Measurements from ENCODE around the gene MEX3D. TPM values are rescaled to one million over a fixed set of nuclear protein-coding genes. Genes with fewer than 3 reads are reported as not detected.
A peak's percentile ranks its signal among the peaks of the same experiment; 100 is the strongest.

The MEX3D gene
- total RNA-seq, 2 experiments from 2014 or later, result 11.9 to 13.6 TPM

GRCh38 chr19:1507763-1508506 is 60.2 kb downstream of the MEX3D start:
- Histone ChIP-seq H3K36me3 (ENCODE audit: insufficient read depth, low read length) (no peaks in the 10 kb centered on the region), H3K4me3 (ENCODE audit: low read depth, low read length, poor library complexity, severe bottlenecking) (peak overlapping the region; percentile 68), H3K4me1 (ENCODE audit: insufficient read depth, low read length, poor library complexity, severe bottlenecking) (peaks cover 4% of the 10 kb centered on the region), H3K4me2 (ENCODE audit: low read length) (peak overlapping the region; percentile 81), H2AFZ (ENCODE audit: low read length) (peak overlapping the region; percentile 86), H3K9me2 (ENCODE audit: insufficient read depth, low read length) (no peaks in the 10 kb centered on the region), H4K20me1 (ENCODE audit: insufficient read depth, low read length) (no peaks in the 10 kb centered on the region), H3K27ac (ENCODE audit: low read depth, low read length, poor library complexity, severe bottlenecking) (peak overlapping the region; percentile 67), H3K9me3 (ENCODE audit: low read length) (no peaks in the 10 kb centered on the region), H3K79me2 (ENCODE audit: insufficient read depth, low read depth, low read length) (no peaks in the 10 kb centered on the region)
- BruUV-seq (replicated peaks), result no TSS peak
- ChIA-PET POLR2A (interaction anchor here (0.5 to 0.6 kb wide), 2 partner anchors 114 to 162 kb away, joined by 3 to 4 read pairs; no protein-coding TSS in a partner anchor), CTCF (ENCODE audit: unreplicated experiment) (no interaction called here)
- peak; percentile 97 for DNase-seq (ENCODE audit: low spot score)
- intact Hi-C loops (cut with micrococcal nuclease; ENCODE audit: unreplicated experiment), result no loop called here
- TF ChIP-seq CTCF (conservative IDR thresholded peaks at IDR 0.05; ENCODE audit: low read length) (no peak), EZH2phosphoT487 (IDR thresholded peaks at IDR 0.05; ENCODE audit: borderline replicate concordance, low read depth, low read length) (no peak)

GRCh38 chr19:1507192-1507660 is 60.9 kb downstream of the MEX3D start:
- no peaks in the 10 kb centered on the region for H3K9me3 ChIP-seq (ENCODE audit: low read length)
- no peak for TF ChIP-seq CTCF (conservative IDR thresholded peaks at IDR 0.05; ENCODE audit: low read length)
- TF ChIP-seq EZH2phosphoT487 (IDR thresholded peaks at IDR 0.05; ENCODE audit: borderline replicate concordance, low read depth, low read length), result no peak
- ChIA-PET POLR2A (no interaction called here), CTCF (ENCODE audit: unreplicated experiment) (no interaction called here)
- no peaks in the 10 kb centered on the region for H3K79me2 ChIP-seq (ENCODE audit: insufficient read depth, low read depth, low read length)
- no peaks in the 10 kb centered on the region for H4K20me1 ChIP-seq (ENCODE audit: insufficient read depth, low read length)
- no peak overlapping the region for H3K27ac ChIP-seq (ENCODE audit: low read depth, low read length, poor library complexity, severe bottlenecking)
- peak overlapping the region; percentile 68 for H3K4me3 ChIP-seq (ENCODE audit: low read depth, low read length, poor library complexity, severe bottlenecking)
- no peak for DNase-seq (ENCODE audit: low spot score)
- no peaks in the 10 kb centered on the region for H3K36me3 ChIP-seq (ENCODE audit: insufficient read depth, low read length)
- no TSS peak for BruUV-seq (replicated peaks)
- peak overlapping the region; percentile 86; the same call in 1 of the 2 replicates for H2AFZ ChIP-seq (ENCODE audit: low read length)
- H3K4me1 ChIP-seq (ENCODE audit: insufficient read depth, low read length, poor library complexity, severe bottlenecking), result peaks cover 4% of the 10 kb centered on the region
- no peaks in the 10 kb centered on the region for H3K9me2 ChIP-seq (ENCODE audit: insufficient read depth, low read length)
- intact Hi-C loops (cut with micrococcal nuclease; ENCODE audit: unreplicated experiment), result no loop called here
- H3K4me2 ChIP-seq (ENCODE audit: low read length), result no peak overlapping the region

Measured in OCI-LY7 (cell line).